PFSK-1 (cell line): ENCODE results near the gene ZAP70.

Experiments
- REST ChIP-seq, 2 experiments: IDR thresholded peaks; 2 replicates each; pipeline versions ENCODE4 v1.6.1 to v1.8.0; 2011 to 2012; ENCODE audit warnings: low read depth in 2 of 2, low read length in 2 of 2, control low read depth in 1 of 2, inconsistent platforms in 1 of 2, mild to moderate bottlenecking in 1 of 2, moderate library complexity in 1 of 2; ENCODE audit not compliant: insufficient read depth in 1 of 2
- TAF1 ChIP-seq: IDR thresholded peaks from 2 replicates; pipeline ENCODE4 v1.6.1; 2012; ENCODE audit warnings: low read length, control low read depth, borderline replicate concordance; ENCODE audit not compliant: insufficient read depth

GRCh38 chr2:97739020-97739892, 25.9 kb downstream of the ZAP70 start:
- no peak for TF ChIP-seq TAF1
- no peak for TF ChIP-seq REST (IDR thresholded peaks at IDR 0.05; ENCODE audit: insufficient read depth in 1 of 2, low read depth in 2 of 2, low read length in 2 of 2)
